T-helper 2 cell treated with Interferon-gamma antibody and Interleukin-4, amounts not matched to agents 5 μg/mL and 100 μg/mL, for 36 hours (primary cell): ENCODE results near the gene KCNG3.

Source experiments
- DNase-seq: peaks from one replicate; pipeline ENCODE4 v3.0.0; 2021; ENCODE audit warnings: low spot score
- H3K27ac Mint-ChIP-seq: one replicate; pipeline ENCODE4 v1.8.0; 2021; ENCODE audit warnings: mild to moderate bottlenecking, mixed read lengths
- H3K27me3 Mint-ChIP-seq: one replicate; pipeline ENCODE4 v1.8.0; 2021; ENCODE audit warnings: low read depth, mixed read lengths
- H3K36me3 Mint-ChIP-seq: one replicate; pipeline ENCODE4 v1.8.0; 2021; ENCODE audit warnings: low read depth, mixed read lengths
- H3K4me1 Mint-ChIP-seq: one replicate; pipeline ENCODE4 v1.8.0; 2021; ENCODE audit warnings: low read depth, mixed read lengths
- H3K4me3 Mint-ChIP-seq: one replicate; pipeline ENCODE4 v1.8.0; 2022; ENCODE audit warnings: mild to moderate bottlenecking, moderate library complexity, mixed read lengths
- H3K9me3 Mint-ChIP-seq: one replicate; pipeline ENCODE4 v1.8.0; 2021; ENCODE audit warnings: mixed read lengths

Gene KCNG3

DNA sequence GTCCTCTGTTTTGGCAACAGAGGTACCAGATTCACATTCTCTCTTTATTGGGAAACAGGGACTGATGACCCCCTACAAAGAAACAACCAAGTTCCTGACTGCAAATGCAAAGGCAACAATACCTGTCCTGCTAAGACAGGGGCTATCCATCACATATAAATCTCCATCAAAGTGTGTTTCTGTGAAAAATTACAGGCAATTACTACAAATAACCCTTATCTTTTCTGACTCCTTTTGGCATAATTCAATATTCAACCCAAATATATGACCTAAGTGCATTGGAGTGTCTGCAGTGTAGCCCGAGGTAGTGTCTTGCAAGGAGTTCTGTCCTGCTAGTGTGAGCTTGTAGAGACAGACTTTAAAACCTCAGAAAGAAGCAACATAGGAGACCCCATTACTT lies 35.4 kb downstream of the KCNG3 start:
- peaks cover 4% of the 10 kb centered on the region for H3K27me3 Mint-ChIP-seq
- H3K9me3 Mint-ChIP-seq = no peaks in the 10 kb centered on the region
- DNase-seq = no peak
- H3K4me1 Mint-ChIP-seq = no peaks in the 10 kb centered on the region
- no peak overlapping the region for H3K4me3 Mint-ChIP-seq
- H3K36me3 Mint-ChIP-seq = no peaks in the 10 kb centered on the region
- H3K27ac Mint-ChIP-seq = no peak overlapping the region

DNA sequence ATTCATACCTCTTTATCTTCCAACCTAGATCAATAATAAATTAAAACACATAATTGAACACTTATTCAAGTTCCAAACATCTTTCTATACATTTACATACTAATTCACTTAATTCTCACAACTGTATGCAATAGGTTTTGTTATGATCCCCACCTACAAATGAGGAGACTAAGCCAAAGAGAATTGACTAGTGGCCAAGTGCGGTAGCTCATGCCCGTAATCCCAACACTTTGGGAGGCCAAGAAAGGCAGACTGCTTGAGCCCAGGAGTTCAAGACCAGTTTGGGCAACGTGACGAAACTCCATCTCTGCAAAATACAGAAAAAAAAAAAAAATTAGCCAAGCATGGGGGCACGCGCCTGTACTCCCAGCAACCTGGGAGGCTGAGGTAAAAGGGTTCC lies 36.8 kb downstream of the KCNG3 start:
- H3K9me3 Mint-ChIP-seq = no peaks in the 10 kb centered on the region
- H3K27me3 Mint-ChIP-seq = peaks cover 4% of the 10 kb centered on the region
- H3K4me3 Mint-ChIP-seq = no peak overlapping the region
- no peaks in the 10 kb centered on the region for H3K4me1 Mint-ChIP-seq
- no peaks in the 10 kb centered on the region for H3K36me3 Mint-ChIP-seq
- DNase-seq = no peak
- H3K27ac Mint-ChIP-seq = no peak overlapping the region

DNA sequence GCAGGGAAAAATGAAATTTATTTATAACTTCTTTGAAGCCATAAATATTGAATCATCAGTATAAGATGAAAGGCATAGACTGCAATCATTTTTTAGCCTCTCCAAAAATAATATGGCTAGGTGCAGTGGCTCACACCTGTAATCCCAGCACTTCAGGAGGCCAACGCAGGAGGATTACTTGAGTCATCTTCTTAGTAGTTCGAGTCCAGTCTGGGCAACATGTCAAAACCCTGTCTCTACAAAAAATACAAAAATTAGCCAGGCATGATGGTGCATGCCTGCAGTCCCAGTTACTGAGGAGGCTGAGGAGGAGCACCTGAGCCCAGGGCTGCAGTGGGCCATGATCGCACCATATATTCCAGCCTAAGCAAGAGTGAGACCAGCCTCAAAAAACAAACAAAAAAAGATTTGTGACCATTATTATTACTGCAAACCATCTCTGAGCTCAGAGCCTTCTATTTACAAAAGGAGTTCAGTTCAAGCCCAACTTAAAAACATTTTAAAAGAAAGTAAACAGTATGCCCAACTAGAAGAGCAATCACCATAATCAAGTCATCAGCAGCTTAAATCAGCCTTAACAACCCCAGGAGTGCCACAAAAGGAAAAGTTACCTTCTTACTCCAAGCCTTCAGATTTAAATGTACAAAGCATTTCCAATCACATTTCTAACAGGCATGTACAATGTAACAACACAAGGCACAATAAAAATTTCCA lies 37.5 kb downstream of the KCNG3 start:
- H3K4me1 Mint-ChIP-seq = no peaks in the 10 kb centered on the region
- peaks cover 4% of the 10 kb centered on the region for H3K27me3 Mint-ChIP-seq
- no peak overlapping the region for H3K4me3 Mint-ChIP-seq
- no peak for DNase-seq
- no peaks in the 10 kb centered on the region for H3K36me3 Mint-ChIP-seq
- no peaks in the 10 kb centered on the region for H3K9me3 Mint-ChIP-seq
- no peak overlapping the region for H3K27ac Mint-ChIP-seq

DNA sequence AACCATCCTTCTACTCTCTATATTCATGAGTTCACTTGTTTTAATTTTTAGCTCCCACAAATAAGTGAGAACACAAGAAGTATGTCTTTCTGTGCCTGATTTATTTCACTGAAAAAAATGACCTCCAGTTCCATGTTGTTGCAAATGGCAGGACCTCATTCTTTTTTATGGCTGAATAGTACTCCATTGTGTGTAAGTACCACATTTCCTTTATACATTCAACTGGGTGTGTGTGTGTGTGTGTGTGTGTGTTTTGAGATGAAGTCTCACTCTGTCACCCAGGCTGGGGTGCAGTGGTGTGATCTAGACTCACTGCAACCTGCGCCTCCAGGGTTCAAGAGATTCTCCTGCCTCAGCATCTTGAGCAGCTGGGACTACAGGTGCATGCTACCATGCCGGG lies 41.2 kb downstream of the KCNG3 start:
- no peak for DNase-seq
- no peak overlapping the region for H3K27ac Mint-ChIP-seq
- no peaks in the 10 kb centered on the region for H3K9me3 Mint-ChIP-seq
- peaks cover 4% of the 10 kb centered on the region for H3K27me3 Mint-ChIP-seq
- no peaks in the 10 kb centered on the region for H3K4me1 Mint-ChIP-seq
- no peak overlapping the region for H3K4me3 Mint-ChIP-seq
- no peaks in the 10 kb centered on the region for H3K36me3 Mint-ChIP-seq

DNA sequence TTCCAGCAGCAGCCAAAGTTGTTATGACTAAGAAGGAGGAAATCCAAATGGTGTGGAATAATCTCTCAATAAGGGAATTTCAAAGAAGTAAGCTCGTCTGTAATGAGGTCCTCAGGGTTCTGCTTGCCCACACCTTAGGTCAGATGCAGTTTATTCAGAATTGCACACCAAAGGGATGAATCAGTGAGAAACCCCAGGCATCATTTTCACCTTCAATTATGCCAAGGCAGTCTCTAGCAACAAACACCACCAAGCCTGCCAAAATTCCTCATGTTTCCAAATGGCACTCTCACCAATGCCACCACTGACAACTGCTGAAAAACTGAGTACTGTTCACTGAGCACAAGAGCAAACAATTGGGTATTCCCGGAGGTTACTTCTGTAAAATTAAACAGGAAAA lies 43.6 kb downstream of the KCNG3 start:
- no peaks in the 10 kb centered on the region for H3K27me3 Mint-ChIP-seq
- no peaks in the 10 kb centered on the region for H3K4me1 Mint-ChIP-seq
- no peak overlapping the region for H3K4me3 Mint-ChIP-seq
- H3K36me3 Mint-ChIP-seq = no peaks in the 10 kb centered on the region
- no peak overlapping the region for H3K27ac Mint-ChIP-seq
- DNase-seq = no peak
- H3K9me3 Mint-ChIP-seq = no peaks in the 10 kb centered on the region

DNA sequence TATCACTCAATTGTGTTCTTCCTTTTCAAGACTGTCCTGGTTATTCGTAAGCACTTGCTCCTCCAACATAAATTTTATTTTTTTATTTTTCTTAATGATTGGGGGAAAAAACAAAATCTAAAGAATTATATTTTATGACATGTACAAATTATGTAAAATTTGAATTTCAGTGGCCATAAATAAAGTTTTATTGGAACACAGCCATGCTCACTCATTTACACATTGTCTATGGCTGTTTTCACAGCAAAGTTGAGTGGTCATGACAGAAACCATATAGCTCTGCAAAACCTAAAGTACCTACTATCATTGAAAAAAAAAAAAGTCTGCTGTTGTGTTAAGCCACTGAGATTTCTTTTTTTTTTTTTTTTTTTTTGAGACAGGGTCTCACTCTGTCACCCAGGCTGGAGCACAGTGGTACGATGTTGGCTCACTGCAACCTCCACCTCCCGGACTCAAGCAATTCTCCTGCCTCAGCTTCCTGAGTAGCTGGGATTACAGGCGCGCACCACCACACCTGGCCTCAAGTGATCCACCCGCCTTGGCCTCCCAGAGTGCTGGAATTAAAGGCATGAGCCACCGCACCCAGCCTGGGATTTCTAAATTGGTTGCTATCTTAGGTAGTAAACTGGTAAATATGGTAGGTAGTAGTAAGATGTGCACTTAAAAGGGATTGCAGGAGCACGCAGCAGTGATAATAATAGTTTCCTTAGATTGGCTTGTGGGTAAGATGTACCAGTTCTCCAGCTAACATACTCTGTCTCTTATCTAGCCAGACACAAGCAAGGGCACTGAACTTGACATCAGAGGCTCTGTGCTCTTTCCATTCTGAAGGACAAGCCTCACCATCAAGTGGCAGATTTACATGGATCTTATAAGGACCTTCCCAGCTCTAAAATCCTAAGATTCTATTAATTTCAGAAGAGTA lies 44.4 kb downstream of the KCNG3 start:
- no peaks in the 10 kb centered on the region for H3K36me3 Mint-ChIP-seq
- no peak for DNase-seq
- H3K4me1 Mint-ChIP-seq = no peaks in the 10 kb centered on the region
- H3K4me3 Mint-ChIP-seq = no peak overlapping the region
- peaks cover 1% of the 10 kb centered on the region for H3K27me3 Mint-ChIP-seq
- H3K9me3 Mint-ChIP-seq = no peaks in the 10 kb centered on the region
- H3K27ac Mint-ChIP-seq = no peak overlapping the region

DNA sequence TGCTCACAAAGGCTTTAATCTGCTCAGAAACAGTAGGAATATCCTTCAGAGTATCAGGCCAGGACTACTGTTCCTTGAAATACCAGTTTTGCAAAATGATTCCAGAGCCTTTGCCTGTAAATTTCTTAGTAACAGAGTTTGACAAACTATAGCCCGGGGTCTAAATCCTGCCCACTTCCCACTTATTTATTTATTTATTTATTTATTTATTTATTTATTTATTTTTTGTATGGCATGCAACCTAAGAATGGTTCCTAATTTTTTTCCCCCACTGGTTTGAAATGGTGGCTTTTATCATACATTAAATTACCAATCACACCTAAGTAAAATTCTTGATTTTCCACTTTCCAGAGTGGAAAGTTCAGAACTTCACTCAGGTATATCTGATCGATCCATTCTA lies 45.6 kb downstream of the KCNG3 start:
- no peak overlapping the region for H3K27ac Mint-ChIP-seq
- no peaks in the 10 kb centered on the region for H3K9me3 Mint-ChIP-seq
- H3K36me3 Mint-ChIP-seq = no peaks in the 10 kb centered on the region
- peaks cover 9% of the 10 kb centered on the region for H3K27me3 Mint-ChIP-seq
- DNase-seq = no peak
- H3K4me1 Mint-ChIP-seq = no peaks in the 10 kb centered on the region
- H3K4me3 Mint-ChIP-seq = no peak overlapping the region

DNA sequence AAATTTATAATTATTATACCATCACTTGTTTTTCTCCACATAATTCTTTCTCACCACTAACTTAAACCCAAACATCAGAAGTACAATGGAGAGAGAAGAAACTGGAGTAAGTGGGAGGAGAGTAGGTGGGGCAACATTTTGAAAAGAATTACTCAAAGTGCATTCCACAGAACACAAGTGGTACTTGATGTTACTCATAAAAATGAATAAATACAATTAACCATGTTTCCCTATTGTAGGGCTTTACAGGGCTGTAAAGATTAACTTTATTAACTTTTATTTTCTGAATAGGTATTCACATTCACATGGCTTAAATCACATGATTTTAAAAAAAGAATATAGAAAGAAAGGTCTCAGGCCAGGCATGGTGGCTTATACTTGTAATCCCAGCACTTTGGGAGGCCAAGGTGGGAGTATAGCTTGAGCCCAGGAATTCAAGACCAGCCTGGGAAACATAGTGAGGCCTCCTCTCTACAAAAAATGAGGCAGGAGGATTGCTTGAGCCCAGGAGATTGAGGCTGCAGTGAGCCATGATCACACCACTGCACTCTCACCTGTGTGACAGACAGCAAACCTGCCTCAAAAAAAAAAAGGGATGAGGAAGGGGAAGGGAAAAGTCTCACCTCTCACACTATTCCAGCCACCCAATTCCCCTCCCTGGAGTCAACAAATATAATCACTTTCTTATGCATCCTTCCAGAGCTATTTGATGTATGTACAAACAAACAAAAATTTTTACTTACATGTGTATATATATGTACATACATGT lies 47.1 kb downstream of the KCNG3 start:
- H3K27me3 Mint-ChIP-seq = peaks cover 15% of the 10 kb centered on the region

DNA sequence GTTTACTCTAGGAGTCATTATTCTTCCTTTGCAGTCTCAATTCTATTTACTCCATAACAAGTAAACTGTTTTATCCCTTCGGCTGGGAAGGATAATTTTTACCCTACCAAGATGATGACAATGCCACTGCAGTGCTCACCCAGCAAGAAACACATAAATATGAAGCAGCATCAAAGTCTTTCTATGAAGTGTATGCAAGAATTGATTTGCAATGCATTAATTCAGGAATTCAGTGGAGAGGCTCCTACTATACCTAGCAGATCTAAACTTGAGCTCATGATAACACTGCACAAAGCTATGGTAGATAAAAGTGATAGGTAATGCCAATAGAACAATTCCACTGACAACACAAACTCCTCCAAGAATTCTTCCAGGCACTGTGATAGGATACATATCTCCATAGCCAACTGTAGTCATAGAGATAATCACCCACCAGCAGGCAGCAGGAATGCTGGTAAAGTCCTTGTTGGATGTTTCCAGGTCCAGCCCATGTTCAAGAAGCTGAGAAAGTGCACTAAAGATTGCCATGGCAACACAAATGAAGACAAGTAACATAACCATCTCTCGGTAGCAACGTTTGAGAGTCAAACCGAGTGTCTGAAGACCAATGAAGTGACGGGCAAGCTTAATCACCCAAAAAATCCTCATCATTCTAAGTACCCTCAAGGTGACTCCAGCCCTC lies 49.9 kb downstream of the KCNG3 start:
- Mint-ChIP-seq H3K4me1 (no peaks in the 10 kb centered on the region), H3K36me3 (no peaks in the 10 kb centered on the region), H3K27ac (no peak overlapping the region), H3K4me3 (no peak overlapping the region), H3K9me3 (no peaks in the 10 kb centered on the region), H3K27me3 (peaks cover 18% of the 10 kb centered on the region)
- DNase-seq = no peak

More for the DNA sequence above, 47.1 kb downstream of the KCNG3 start:
- Mint-ChIP-seq H3K9me3 (no peaks in the 10 kb centered on the region), H3K36me3 (no peaks in the 10 kb centered on the region), H3K27ac (no peak overlapping the region), H3K4me3 (no peak overlapping the region), H3K4me1 (no peaks in the 10 kb centered on the region)
- no peak for DNase-seq

DNA sequence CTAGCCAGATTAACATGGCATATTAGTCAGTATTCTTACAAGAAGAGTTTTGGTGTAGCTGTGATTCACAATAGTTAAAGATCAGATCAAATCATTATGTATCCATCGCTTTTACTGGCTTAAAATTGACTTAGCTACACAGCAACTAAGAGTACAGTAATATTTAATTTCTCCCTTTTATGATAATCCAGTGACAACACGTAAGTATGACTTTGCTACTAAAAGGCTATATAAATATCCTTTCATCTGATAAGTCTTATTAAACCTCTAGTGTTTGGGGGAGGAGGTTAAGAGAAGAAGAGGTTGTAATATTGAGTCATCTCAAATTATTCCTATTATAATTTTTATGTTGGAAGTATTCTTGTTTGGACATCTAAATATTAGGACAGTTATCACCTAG lies 51.0 kb downstream of the KCNG3 start:
- DNase-seq = no peak
- H3K27me3 Mint-ChIP-seq = peaks cover 25% of the 10 kb centered on the region
- no peak overlapping the region for H3K27ac Mint-ChIP-seq
- H3K9me3 Mint-ChIP-seq = no peaks in the 10 kb centered on the region
- H3K4me3 Mint-ChIP-seq = no peak overlapping the region
- no peaks in the 10 kb centered on the region for H3K4me1 Mint-ChIP-seq
- H3K36me3 Mint-ChIP-seq = no peaks in the 10 kb centered on the region

DNA sequence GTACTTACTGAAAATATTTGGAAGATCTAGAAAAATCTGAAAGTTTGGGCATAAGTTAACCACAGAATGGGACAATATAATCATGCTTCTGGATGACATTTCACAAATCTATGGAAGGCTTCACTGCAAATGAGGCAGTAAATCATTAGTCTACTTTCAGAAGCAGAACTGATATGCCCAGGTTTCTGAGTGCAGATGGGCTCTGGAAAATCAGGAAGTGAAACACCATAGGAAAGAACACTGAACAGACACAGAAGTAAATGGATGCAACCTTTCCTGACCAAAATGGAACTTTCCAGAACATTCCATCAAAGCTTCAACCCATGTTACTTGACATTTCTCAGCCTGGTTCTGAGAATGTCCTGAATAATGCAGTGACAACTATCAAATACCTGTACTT lies 55.1 kb downstream of the KCNG3 start:
- no peak overlapping the region for H3K4me3 Mint-ChIP-seq
- H3K27me3 Mint-ChIP-seq = peaks cover 27% of the 10 kb centered on the region
- no peak overlapping the region for H3K27ac Mint-ChIP-seq
- no peaks in the 10 kb centered on the region for H3K9me3 Mint-ChIP-seq
- no peak for DNase-seq
- H3K36me3 Mint-ChIP-seq = no peaks in the 10 kb centered on the region
- no peaks in the 10 kb centered on the region for H3K4me1 Mint-ChIP-seq

DNA sequence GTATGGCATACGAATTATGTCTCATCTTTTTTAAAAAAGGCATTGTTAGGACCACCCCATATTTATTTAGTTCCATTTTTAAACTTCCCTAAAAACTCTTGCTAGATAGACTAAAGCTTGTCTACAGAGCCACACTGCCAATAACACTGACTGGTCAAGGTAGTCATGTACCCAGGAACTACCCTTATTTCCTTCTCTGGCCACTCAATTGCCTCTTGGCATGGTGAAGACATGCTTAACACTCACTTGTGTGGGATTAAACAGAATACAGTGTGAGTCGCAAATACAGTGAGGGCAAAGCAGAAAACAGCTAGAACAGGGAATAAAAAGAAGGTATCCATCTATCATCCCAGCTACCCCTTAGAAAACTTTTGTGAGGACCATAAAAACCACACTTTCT lies 57.4 kb downstream of the KCNG3 start:
- no peak overlapping the region for H3K4me3 Mint-ChIP-seq
- no peaks in the 10 kb centered on the region for H3K9me3 Mint-ChIP-seq
- H3K27ac Mint-ChIP-seq = no peak overlapping the region
- no peak for DNase-seq
- no peaks in the 10 kb centered on the region for H3K4me1 Mint-ChIP-seq
- H3K36me3 Mint-ChIP-seq = no peaks in the 10 kb centered on the region
- H3K27me3 Mint-ChIP-seq = peaks cover 22% of the 10 kb centered on the region

DNA sequence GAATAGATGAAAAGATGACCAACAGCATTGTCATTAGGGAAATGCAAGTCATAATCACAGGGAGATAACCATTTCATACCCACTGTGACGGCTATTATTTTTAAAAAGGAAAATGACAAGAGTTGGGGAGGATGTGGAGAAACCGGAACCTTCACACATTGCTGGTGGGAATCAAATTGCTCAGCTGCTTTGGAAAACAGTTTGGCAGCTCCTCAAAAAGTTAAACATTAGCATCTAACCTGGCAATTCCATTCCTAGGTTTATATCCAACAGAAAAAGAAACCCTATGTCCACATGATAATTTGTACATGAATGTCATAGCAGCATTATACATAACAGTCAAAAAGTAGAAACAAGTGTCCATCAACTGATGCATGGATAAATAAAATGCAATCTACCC lies 58.2 kb downstream of the KCNG3 start:
- H3K9me3 Mint-ChIP-seq = no peaks in the 10 kb centered on the region
- no peaks in the 10 kb centered on the region for H3K4me1 Mint-ChIP-seq
- H3K36me3 Mint-ChIP-seq = no peaks in the 10 kb centered on the region
- peaks cover 19% of the 10 kb centered on the region for H3K27me3 Mint-ChIP-seq
- DNase-seq = no peak
- H3K27ac Mint-ChIP-seq = no peak overlapping the region
- no peak overlapping the region for H3K4me3 Mint-ChIP-seq
